Glomerular endothelial cell (primary cell): ENCODE results near the gene VRK3. TPM values are rescaled to one million over a fixed set of nuclear protein-coding genes. Genes with fewer than 3 reads are reported as not detected.
"Not testable (repeated sequence)": the region's sequence is repeated elsewhere in the genome, so short reads cannot be mapped to it uniquely, and the experiment has no call there.

Experiments used
- DNase-seq: peaks from one replicate; pipeline ENCODE4 v3.0.0-alpha.2; 2011; ENCODE audit warnings: low read depth, low spot score; ENCODE audit errors: extremely low read depth
- total RNA-seq: library from RNA; depleted of rRNA; stranded (reverse); fragments of >200 nt; gene quantifications from 2 replicates; pipeline ENCODE4 v1.2.3, GENCODE V29; 2015

VRK3 gene
- total RNA-seq: 26.4 and 36.6 TPM in 2 replicates

DNA sequence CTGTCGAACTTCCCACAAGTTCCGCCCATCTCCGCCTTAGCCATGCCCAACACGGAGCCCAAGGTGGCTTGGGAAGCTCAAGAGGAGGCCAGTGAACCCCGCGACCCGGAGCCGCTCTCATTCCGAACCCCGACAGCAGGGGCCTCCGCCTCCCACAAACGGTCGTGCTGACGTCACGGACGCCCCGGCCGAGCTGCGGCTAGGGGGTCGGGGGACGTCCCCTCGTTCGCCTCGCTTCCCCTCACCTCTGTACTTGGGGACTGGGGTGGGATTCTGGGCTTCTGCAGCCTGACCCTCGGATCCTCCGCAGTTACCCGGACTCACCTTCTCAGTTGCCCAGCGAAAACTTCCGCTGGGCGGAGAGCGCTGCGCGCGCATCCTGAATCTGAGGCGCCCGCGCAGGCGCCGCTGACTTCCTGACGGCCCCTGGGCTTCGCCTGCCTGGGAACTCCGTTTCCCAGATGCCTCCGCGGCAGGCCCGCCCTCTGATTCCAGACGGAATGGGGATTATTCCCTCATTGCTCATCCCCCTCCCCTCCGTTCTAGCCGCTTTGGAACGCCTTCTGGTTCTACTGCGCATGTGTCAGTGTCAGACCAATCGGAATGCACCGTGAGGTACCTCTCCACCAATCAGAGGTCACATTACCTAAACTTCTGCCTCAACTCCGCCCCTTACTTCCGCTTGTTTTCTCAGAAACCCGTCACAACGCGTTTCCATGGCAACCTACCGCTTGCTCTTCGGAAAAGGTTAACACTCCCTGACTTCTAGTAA, at the start of gene VRK3:
Gene VRK3, minus strand, starts transcription at position 351 of the 772 bp plus-strand sequence. CDS start 9,210 bp downstream, outside the sequence.
- DNase-seq: peak; percentile 100

DNA sequence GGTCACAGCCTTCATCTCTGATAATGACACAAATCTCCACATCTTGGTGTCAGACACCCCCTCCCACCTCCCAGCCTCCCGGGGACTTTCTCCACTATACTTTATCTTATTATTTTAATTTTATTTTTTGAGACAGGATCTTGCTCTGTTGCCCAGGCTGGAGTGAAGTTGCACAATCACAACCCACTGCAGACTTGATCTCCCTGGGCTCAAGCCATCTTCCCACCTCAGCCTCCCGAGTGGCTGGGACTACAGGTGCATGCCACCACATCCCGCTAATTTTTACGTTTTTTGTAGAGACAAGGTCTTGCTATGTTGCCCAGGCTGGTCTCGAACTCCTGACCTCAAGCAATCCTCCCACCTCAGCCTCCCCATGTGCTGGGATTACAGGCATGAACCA, 43.2 kb upstream of the VRK3 start:
- not testable (repeated sequence) for DNase-seq

DNA sequence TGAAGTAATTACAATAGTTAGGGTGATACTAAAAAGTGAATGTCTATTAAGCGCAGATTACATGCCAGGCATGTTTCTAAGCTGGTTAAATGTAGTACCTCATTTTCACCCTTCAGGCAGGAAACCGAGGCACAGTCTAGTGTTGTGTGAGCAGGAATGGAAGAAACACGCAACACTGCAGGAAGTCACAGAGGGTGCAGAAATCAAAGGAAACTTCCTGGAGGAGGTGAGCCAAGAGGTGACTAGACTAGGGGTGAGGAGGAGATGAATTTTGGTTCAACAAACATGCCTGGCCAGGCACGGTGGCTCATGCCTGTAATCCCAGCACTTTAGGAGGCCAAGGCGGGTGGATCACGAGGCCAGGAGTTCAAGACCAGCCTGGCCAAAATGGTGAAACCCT, 42.4 kb upstream of the VRK3 start:
- no peak for DNase-seq

GRCh38 chr19:50065938-50066337, 40.8 kb upstream of the VRK3 start:
- DNase-seq: no peak

- DNase-seq: no peak
Observed at GRCh38 chr19:50061650-50062049, 36.5 kb upstream of the VRK3 start.

DNA sequence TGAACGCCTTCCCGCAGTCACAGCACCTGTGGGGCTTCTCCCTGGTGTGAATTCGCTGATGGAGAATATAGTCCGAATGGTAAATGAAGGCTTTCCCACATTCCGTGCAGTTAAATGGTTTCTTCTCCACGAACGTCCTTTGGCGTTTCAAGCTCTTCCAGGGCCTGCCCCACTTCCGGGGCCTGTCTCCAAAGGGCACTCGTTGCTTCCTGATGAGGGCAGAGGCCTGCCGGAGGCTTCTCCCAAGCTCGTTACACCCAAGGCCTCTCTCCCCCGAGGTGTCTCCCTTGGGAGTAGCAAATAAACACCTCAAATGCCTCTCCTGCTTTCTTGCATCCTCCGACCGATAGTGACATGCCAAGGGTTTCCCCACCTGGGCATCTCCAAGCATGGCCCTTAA, 34.9 kb upstream of the VRK3 start:
- DNase-seq: no peak

GRCh38 chr19:50059045-50059444, 33.9 kb upstream of the VRK3 start:
- no peak for DNase-seq

DNA sequence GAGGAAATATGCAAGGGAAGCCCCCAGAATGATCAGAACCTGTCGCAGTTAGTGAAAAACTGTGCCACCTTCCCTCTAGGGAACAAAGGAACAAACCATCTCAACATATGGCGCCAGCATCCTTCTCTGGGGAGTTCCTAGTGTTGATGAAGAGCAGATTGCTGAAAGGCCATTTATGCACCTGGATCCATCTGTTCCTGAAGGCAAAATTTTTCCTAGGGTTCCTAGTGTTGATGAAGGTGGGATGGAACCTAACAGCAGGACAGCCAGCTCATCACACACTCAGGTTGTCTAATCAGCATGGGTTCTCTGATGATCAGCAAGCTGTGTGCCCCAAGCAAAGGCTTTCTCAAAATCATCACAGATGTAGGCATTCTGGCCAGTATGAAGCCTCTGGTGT, 33.3 kb upstream of the VRK3 start:
- no peak for DNase-seq

DNA sequence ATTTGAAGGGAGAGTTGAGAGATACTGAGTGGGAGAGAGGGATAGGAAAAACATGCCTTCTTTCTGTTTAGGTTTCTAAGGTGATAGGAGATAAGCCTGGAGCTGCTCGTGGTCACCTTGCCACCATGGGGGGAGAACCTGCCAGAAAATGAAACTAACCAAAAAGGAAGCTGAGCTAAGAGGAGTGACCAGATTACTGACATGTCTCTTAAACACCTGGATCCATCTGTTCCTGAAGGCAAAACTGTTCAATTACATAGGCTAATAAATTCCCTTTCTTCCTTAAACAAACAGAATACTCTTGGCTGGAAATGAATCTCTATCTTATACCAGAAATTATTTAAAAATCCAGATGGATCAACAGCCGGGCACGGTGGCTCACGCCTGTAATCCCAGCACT, 27.9 kb upstream of the VRK3 start:
- DNase-seq: no peak

DNA sequence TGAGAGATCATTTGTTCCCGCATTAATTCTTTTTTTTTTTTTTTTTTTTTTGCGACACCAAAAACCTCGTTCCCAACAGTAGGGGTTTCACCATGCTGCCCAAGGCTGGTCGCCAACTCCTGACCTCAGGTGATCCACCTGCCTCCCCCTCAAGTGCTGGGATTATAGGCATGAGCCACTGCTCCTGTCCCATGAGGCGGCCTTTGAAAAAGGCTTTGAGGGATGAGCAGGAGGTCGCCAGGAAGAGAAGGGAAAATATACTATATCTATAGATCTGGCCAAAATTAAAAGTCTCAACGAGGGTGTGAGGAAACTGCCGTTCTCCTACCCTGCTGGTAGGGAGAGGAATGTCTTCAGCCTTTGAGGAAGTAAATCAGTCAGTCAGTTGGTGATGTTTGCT, 26.8 kb upstream of the VRK3 start:
- no peak for DNase-seq

DNA sequence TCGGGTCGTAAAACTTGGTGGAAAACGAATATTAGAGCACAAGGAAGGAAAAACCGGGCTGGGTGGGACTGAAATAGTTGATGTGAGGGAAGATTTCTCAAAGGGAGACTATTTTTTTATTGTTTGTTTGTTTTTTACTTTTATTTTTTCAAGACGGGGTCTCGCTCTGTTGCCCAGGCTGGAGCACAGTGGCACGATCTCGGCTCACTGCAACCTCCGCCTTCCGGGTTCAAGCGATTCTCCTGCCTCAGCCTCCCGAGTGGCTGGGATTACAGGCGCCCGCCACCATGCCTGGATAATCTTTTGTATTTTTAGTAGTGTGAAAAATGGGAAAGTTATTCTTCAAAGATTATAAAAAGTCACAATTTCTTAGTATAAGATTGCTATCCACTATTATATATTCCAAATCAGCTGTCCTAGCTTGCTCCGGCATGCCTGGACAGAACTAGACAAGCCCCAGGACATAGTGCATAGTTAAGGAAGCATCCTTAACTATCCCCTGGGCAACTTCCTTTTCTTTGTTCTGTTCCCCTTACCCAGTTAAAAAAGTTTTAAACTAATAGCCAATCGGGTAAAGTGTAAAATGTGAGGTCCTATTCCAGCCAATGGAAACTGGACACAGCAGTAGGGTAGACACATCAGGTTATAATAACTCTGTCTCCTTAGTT, 26.2 kb upstream of the VRK3 start:
- DNase-seq: not testable (repeated sequence)

GRCh38 chr19:50050406-50051227, 25.4 kb upstream of the VRK3 start:
- DNase-seq: peak; percentile 37

- DNase-seq: no peak
Observed at GRCh38 chr19:50047671-50048070, 22.5 kb upstream of the VRK3 start.

DNA sequence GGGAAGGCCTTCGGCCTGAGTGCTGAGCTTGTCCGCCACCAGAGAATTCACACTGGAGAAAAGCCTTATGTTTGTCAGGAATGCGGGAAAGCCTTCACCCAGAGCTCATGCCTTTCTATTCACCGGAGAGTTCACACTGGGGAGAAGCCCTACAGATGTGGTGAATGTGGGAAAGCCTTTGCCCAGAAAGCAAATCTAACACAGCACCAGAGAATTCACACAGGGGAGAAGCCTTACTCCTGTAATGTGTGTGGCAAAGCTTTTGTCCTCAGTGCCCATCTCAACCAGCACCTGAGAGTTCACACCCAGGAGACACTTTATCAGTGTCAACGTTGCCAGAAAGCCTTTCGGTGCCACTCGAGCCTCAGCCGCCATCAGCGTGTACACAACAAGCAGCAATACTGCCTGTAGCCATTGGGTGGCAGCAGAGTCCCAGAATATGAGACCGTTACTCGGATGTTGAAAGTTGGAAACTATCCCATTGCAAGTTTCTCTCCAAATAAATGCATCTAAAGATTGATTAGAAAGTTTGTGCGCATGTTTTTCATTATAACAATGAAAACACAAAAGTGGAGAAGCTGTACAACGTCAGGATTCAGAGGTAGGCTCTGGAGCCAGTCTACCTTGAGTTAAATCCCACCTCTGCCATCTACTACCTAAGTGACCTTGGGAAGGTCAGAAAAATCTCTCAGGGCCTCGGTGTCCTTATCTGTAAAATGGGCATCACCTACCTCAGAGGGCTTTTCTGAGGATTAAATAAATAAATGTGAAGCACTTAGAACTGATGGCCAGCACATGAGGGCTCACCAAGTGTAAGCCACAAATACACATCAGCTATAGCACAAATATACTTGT, 21.7 kb upstream of the VRK3 start:
- DNase-seq: no peak

DNA sequence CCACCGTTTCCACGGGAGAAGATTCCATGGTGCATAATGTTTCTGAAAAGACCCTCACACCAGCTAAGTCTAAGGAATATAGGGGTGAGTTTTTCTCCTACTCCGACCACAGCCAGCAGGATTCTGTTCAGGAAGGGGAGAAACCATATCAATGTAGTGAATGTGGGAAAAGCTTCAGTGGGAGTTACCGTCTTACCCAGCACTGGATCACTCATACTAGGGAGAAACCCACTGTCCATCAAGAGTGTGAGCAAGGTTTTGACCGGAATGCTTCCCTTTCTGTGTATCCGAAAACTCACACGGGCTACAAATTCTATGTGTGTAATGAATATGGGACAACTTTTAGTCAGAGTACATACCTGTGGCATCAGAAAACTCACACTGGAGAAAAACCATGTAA, 19.8 kb upstream of the VRK3 start:
- no peak for DNase-seq

GRCh38 chr19:50043967-50044366, 18.8 kb upstream of the VRK3 start:
- no peak for DNase-seq

DNA sequence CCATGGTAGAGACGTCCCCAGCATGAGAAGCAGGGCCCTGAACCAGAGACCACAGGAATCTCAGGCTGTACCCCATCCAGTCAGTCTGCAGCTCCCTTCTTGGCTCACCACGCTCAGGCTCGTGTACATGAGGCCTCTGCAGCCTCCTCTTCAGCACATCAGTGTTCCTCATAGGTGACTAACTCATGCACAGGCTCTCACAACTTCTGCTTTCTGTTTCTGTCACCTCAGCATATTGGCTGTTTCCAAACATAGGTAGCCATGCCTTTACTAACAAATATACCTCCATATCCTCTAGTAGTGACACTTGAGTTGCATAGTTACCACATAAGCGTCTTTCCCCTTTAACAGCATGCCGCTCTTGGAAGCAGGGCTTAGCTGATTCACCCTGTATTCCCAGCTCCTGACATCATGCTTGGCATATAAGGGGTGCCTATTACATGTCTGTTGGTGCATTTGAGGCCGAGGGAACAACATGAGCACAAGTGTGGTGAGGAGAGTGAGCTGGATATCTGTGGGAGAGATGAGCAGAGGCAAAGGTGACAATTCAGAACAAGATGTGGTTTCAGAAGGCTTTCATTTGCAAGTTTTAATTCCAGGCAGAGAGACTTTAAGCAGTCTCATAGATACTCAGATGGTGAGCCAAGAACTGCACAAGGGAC, 17.3 kb upstream of the VRK3 start:
- no peak for DNase-seq

DNA sequence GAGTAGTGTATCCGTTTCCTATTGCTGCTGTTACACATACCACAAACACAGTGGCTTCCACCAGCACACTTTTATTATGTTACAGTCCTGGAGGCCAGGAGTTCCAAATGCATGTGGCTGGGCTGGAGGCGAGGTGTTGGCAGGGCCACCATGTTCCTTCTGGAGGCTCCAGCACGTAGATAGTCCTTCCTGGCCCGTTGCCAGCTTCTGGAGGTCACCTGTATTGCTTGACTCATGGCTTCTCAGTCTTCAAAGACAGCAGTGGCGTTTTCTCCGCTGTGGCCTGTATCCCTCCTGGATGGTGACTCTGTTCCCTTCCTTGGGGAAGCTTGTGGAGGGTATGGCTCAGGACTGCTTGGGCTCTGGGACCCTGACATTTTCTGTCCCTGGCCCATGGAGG, 15.8 kb upstream of the VRK3 start:
- DNase-seq: no peak

DNA sequence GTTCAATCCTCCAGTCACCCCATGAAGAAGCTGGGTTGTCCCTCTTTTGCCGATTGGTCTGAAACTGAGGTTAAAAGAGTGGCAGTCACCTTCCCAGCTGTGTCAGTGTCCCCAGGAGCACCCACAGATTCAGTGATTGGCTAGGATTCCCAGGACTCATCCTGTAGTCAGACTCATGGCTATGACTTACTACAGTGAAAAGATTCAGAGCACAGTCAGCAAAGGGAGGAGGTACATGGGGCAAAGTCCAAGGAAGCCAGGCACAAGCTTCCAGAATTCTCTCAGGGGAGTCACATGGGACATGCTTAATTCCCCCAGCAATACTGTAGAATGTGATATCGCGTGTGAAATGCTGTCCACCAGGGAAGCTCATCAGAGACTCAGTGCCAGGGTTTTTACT, 14.8 kb upstream of the VRK3 start:
- DNase-seq: no peak

GRCh38 chr19:50036908-50037307, 11.7 kb upstream of the VRK3 start:
- no peak for DNase-seq
